Endothelial cell of umbilical vein (primary cell): ENCODE results near the gene GUCD1. TPM values are rescaled to one million over a fixed set of nuclear protein-coding genes. Genes with fewer than 3 reads are reported as not detected.
A peak's percentile ranks its signal among the peaks of the same experiment; 100 is the strongest.

Source experiments
- Bru-seq: library from RNA; stranded (reverse); fragments of 400-500 nt; gene quantifications from one replicate; lab custom pipeline; 2021; lab: Mats Ljungman, UMichigan
- BruChase-seq, 2 experiments: library from RNA; stranded (reverse); fragments of 400-500 nt; gene quantifications; one replicate each; lab custom pipeline; 2021; lab: Mats Ljungman, UMichigan
- BruUV-seq: library from RNA; stranded (reverse); fragments of 400-500 nt; replicated peaks from 2 replicates; lab custom pipeline; 2021; lab: Mats Ljungman, UMichigan
- CTCF ChIA-PET: fragments of 300-600, 350-600 bp; sonication (Branson Sonifier 250); formaldehyde crosslinking; loops from one replicate; lab custom pipeline; 2021; ENCODE audit warnings: antibody characterized with exemption, inconsistent platforms; lab: Charles Lee
- POLR2A ChIA-PET: fragments of 300-600, 350-600 bp; sonication (Branson Sonifier 250); formaldehyde crosslinking; loops from one replicate; lab custom pipeline; 2021; ENCODE audit warnings: antibody characterized with exemption, inconsistent platforms; lab: Charles Lee
- DNase-seq: peaks from one replicate; pipeline ENCODE4 v3.0.0-alpha.2; 2011; ENCODE audit warnings: low read depth, low spot score
- FAIRE-seq: peaks from 2 replicates; lab custom pipeline; 2011; peaks lifted over from hg19 to GRCh38; lab: Jason Lieb, UNC
- H2AFZ ChIP-seq: 2 replicates; pipeline ENCODE4 v1.6.0; 2012; ENCODE audit warnings: low read depth, low read length, control low read depth, inconsistent platforms
- H3K27ac ChIP-seq: 2 replicates; pipeline ENCODE4 v1.5.1; 2011; ENCODE audit warnings: low read depth, mild to moderate bottlenecking, control low read depth, low read length, moderate library complexity; ENCODE audit not compliant: insufficient read depth
- H3K27me3 ChIP-seq, 2 experiments: 2 replicates each; pipeline versions ENCODE4 v1.6.0 to v1.6.1; 2011; ENCODE audit warnings: low read length in 2 of 2, mixed read lengths in 1 of 2; ENCODE audit not compliant: control insufficient read depth in 2 of 2, insufficient read depth in 2 of 2
- H3K36me3 ChIP-seq, 2 experiments: 2 replicates in 1 of 2; 3 replicates in 1 of 2; pipeline ENCODE4 v1.5.1; 2011; ENCODE audit warnings: low read length in 2 of 2, mild to moderate bottlenecking in 1 of 2, moderate library complexity in 1 of 2; ENCODE audit not compliant: control insufficient read depth in 2 of 2, insufficient read depth in 2 of 2; ENCODE audit errors: extremely low read depth in 1 of 2
- H3K4me1 ChIP-seq: 3 replicates; pipeline ENCODE4 v1.5.1; 2011; ENCODE audit warnings: mild to moderate bottlenecking, low read length; ENCODE audit not compliant: control insufficient read depth, insufficient read depth; ENCODE audit errors: extremely low read depth
- H3K4me2 ChIP-seq: 2 replicates; pipeline ENCODE4 v1.6.1; 2011; ENCODE audit warnings: low read length, control low read depth, mixed read lengths; ENCODE audit not compliant: insufficient read depth
- H3K4me3 ChIP-seq, 3 experiments: fragments of 200-600 bp in 1 of 3; sonication (generic), shearing (Covaris generic) in 1 of 3; replicated peaks in 1 of 3; 2 replicates each; pipeline ENCODE4 v1.5.1; 2011 to 2016; ENCODE audit warnings: control low read depth in 3 of 3, low read length in 3 of 3, mild to moderate bottlenecking in 2 of 3, inconsistent platforms in 1 of 3, low read depth in 1 of 3, moderate library complexity in 1 of 3; ENCODE audit not compliant: insufficient read depth in 1 of 3
- H3K79me2 ChIP-seq: 2 replicates; pipeline ENCODE4 v1.6.0; 2012; ENCODE audit warnings: low read length, inconsistent platforms; ENCODE audit not compliant: control insufficient read depth, insufficient read depth
- H3K9ac ChIP-seq: replicated peaks from 2 replicates; pipeline ENCODE3; 2011; ENCODE audit warnings: low read length, control low read depth; ENCODE audit not compliant: insufficient read depth; ENCODE audit errors: extremely low read depth
- H3K9me1 ChIP-seq: replicated peaks from 3 replicates; pipeline ENCODE4 v1.6.0; 2011; ENCODE audit warnings: mild to moderate bottlenecking, low read length; ENCODE audit not compliant: control insufficient read depth, insufficient read depth; ENCODE audit errors: extremely low read depth
- H3K9me3 ChIP-seq: replicated peaks from 2 replicates; pipeline ENCODE4 v1.5.1; 2012; ENCODE audit warnings: low read length, inconsistent platforms; ENCODE audit not compliant: control insufficient read depth, insufficient read depth
- H4K20me1 ChIP-seq: replicated peaks from 2 replicates; pipeline ENCODE3; 2011; ENCODE audit warnings: mild to moderate bottlenecking, low read length; ENCODE audit not compliant: control insufficient read depth, insufficient read depth; ENCODE audit errors: extremely low read depth
- JUN ChIP-seq: IDR thresholded peaks from 2 replicates; pipeline ENCODE4 v1.6.1; 2011; ENCODE audit warnings: borderline replicate concordance, low read depth; ENCODE audit not compliant: insufficient read length, insufficient read depth
- POLR2A ChIP-seq: IDR thresholded peaks from 2 replicates; pipeline ENCODE4 v1.6.1; 2012; ENCODE audit warnings: low read depth, mild to moderate bottlenecking, control low read depth, low read length
- POLR2AphosphoS5 ChIP-seq: IDR thresholded peaks from 2 replicates; pipeline ENCODE4 v1.6.1; 2012; ENCODE audit warnings: low read depth, mild to moderate bottlenecking, control low read depth, low read length, moderate library complexity; ENCODE audit not compliant: insufficient read depth
- dilution Hi-C: fragments of 300-500 bp; cut with MboI; formaldehyde crosslinking; loops from one replicate; pipeline ENCODE4 v1.15.0; 2019; ENCODE audit warnings: low sequenced_read_pairs; ENCODE audit not compliant: extremely low pct_ligation_motif_present
- intact Hi-C: fragments of 100-400 bp; cut with micrococcal nuclease; formaldehyde crosslinking; loops from one replicate; pipeline ENCODE4 v1.10.0; 2022
- long read RNA-seq: library from polyadenylated mRNA; stranded (forward); transcript quantifications from one replicate; pipeline ENCODE4 v2.0.0, GENCODE V29; 2021
- polyA minus RNA-seq, 3 experiments: library from RNA; depleted of rRNA, polyadenylated mRNA; stranded (reverse); fragments of >200 nt; gene quantifications; 1 replicate in 1 of 3; 2 replicates in 2 of 3; pipeline ENCODE4 v1.2.3, GENCODE V29; 2011
- polyA plus RNA-seq, 4 experiments: library from polyadenylated mRNA; depleted of rRNA in 3 of 4; stranded (reverse) in 3 of 4; unstranded in 1 of 4; fragments of >200 nt; gene quantifications; 2 replicates each; pipeline versions ENCODE4 v1.2.1 to v1.2.3, GENCODE V29; 2011 to 2012; ENCODE audit warnings: missing spikeins in 1 of 4
- total RNA-seq: library from RNA; stranded (reverse); gene quantifications from 2 replicates; pipeline ENCODE4 v1.2.3, GENCODE V29; 2021

GUCD1 gene
- total RNA-seq (116 and 129 TPM in 2 replicates), polyA plus RNA-seq (138 and 164 TPM in 2 replicates), polyA minus RNA-seq (190 and 209 TPM in 2 replicates), Bru-seq, nascent RNA (percentile 77 among the genes with signal in this experiment), BruChase-seq, experiment 1, labeled RNA remaining after a 6-hour chase (percentile 95 among the genes with signal in this experiment), BruChase-seq, experiment 2, labeled RNA remaining after a 2-hour chase (percentile 90 among the genes with signal in this experiment)
- polyA plus RNA-seq (2011; cell fraction: cytosol; rRNA removed), result 133 and 145 TPM in 2 replicates
- 86.5 and 91.9 TPM in 2 replicates for polyA plus RNA-seq (2011; cell fraction: nucleus; rRNA removed)
- polyA plus RNA-seq (2012), result 69.4 and 80.6 TPM in 2 replicates
- 70.1 TPM for polyA minus RNA-seq (2011; cell fraction: cytosol; rRNA and poly(A)+ RNA removed)
- 51.1 and 52.3 TPM in 2 replicates for polyA minus RNA-seq (2011; cell fraction: nucleus; rRNA and poly(A)+ RNA removed)
- long read RNA-seq, transcript GUCD1-206 (6 exons, 3,613 nt), result major isoform, 30 of 81 reads
- long read RNA-seq, transcript GUCD1-203 (6 exons, 1,606 nt), result minor isoform, 8 of 81 reads
- long read RNA-seq, transcript GUCD1-212 (2 exons, 510 nt), result minor isoform, 7 of 81 reads
- long read RNA-seq, partial matches to known transcripts, result 1 of 81 reads
- long read RNA-seq, other reads (novel, unspliced or antisense), result 32 of 81 reads

- H3K9me3 ChIP-seq, result no peaks in the 10 kb centered on the region
- H2AFZ ChIP-seq, result peak within 1 kb of the TSS; percentile 93
- peak within 1 kb of the TSS; percentile 96 for H3K27ac ChIP-seq
- ChIA-PET CTCF (interaction anchor here (1.0 kb wide), 1 partner anchor 380 kb away, joined by 3 read pairs; no protein-coding TSS in a partner anchor), POLR2A (no interaction called here)
- DNase-seq, result peak; percentile 53
- no peaks in the 10 kb centered on the region for H3K27me3 ChIP-seq
- H3K9ac ChIP-seq, result peak within 1 kb of the TSS; percentile 97
- no peaks in the 10 kb centered on the region for H3K9me1 ChIP-seq
- BruUV-seq, result TSS peak; percentile 37
- H4K20me1 ChIP-seq, result no peaks in the 10 kb centered on the region
- no peak for TF ChIP-seq JUN
- peak; percentile 60 for TF ChIP-seq POLR2AphosphoS5
- peak; percentile 69 for TF ChIP-seq POLR2A
- H3K4me3 ChIP-seq, result peak within 1 kb of the TSS; percentile 71 to 90 (median 87)
- H3K36me3 ChIP-seq, result peaks cover 8 to 21% of the 10 kb centered on the region in 2 experiments
- dilution Hi-C loops (no loop called here), intact Hi-C loops (no loop called here)
- H3K4me2 ChIP-seq, result peak within 1 kb of the TSS; percentile 99
- peaks cover 81% of the 10 kb centered on the region for H3K79me2 ChIP-seq
- FAIRE-seq, result peak; percentile 47
- peaks cover 24% of the 10 kb centered on the region for H3K4me1 ChIP-seq
Observed at GRCh38 chr22:24554313-24555164, at the start of gene GUCD1. Gene GUCD1, minus strand, starts transcription at chr22:24555138. Its CDS starts 147 bp downstream, at chr22:24554991.
